ENCODE results near the gene ARHGAP26.

The ARHGAP26 gene

GRCh38 chr5:142873831-142874230 lies 103.7 kb downstream of the ARHGAP26 start:
- H3K36me3 ChIP-seq (ENCODE audit: insufficient read depth, low read length): no peaks in the 10 kb centered on the region
- H3K27me3 ChIP-seq (ENCODE audit: control insufficient read depth, insufficient read depth, low read length): no peaks in the 10 kb centered on the region
- no peaks in the 10 kb centered on the region for H3K9me3 ChIP-seq (replicated peaks; ENCODE audit: low read length)
- no peak overlapping the region for H3K4me2 ChIP-seq (ENCODE audit: low read length)
- H3K9ac ChIP-seq (ENCODE audit: low read depth, low read length): no peak overlapping the region
- H3K4me3 ChIP-seq (ENCODE audit: low read length): no peak overlapping the region
- peaks cover 33% of the 10 kb centered on the region for H3K4me1 ChIP-seq (ENCODE audit: control insufficient read depth, insufficient read depth, low read length)

GRCh38 chr5:142874540-142874939 lies 104.4 kb downstream of the ARHGAP26 start:
- Histone ChIP-seq H3K27me3 (ENCODE audit: control insufficient read depth, insufficient read depth, low read length) (no peaks in the 10 kb centered on the region), H3K36me3 (ENCODE audit: insufficient read depth, low read length) (no peaks in the 10 kb centered on the region), H3K9me3 (replicated peaks; ENCODE audit: low read length) (no peaks in the 10 kb centered on the region), H3K4me2 (ENCODE audit: low read length) (no peak overlapping the region), H3K4me3 (ENCODE audit: low read length) (no peak overlapping the region), H3K9ac (ENCODE audit: low read depth, low read length) (no peak overlapping the region), H3K4me1 (ENCODE audit: control insufficient read depth, insufficient read depth, low read length) (peaks cover 33% of the 10 kb centered on the region)

- H3K9ac ChIP-seq (ENCODE audit: low read depth, low read length): no peak overlapping the region
- no peak overlapping the region for H3K4me3 ChIP-seq (ENCODE audit: low read length)
- H3K36me3 ChIP-seq (ENCODE audit: insufficient read depth, low read length): no peaks in the 10 kb centered on the region
- H3K4me1 ChIP-seq (ENCODE audit: control insufficient read depth, insufficient read depth, low read length): peaks cover 25% of the 10 kb centered on the region
- H3K27me3 ChIP-seq (ENCODE audit: control insufficient read depth, insufficient read depth, low read length): no peaks in the 10 kb centered on the region
- no peak overlapping the region for H3K4me2 ChIP-seq (ENCODE audit: low read length)
- H3K9me3 ChIP-seq (replicated peaks; ENCODE audit: low read length): no peaks in the 10 kb centered on the region
Observed at GRCh38 chr5:142875936-142876335, 105.8 kb downstream of the ARHGAP26 start.

- Histone ChIP-seq H3K9me3 (replicated peaks; ENCODE audit: low read length) (no peaks in the 10 kb centered on the region), H3K4me3 (ENCODE audit: low read length) (no peak overlapping the region), H3K4me1 (ENCODE audit: control insufficient read depth, insufficient read depth, low read length) (peaks cover 21% of the 10 kb centered on the region), H3K27me3 (ENCODE audit: control insufficient read depth, insufficient read depth, low read length) (no peaks in the 10 kb centered on the region), H3K4me2 (ENCODE audit: low read length) (no peak overlapping the region), H3K36me3 (ENCODE audit: insufficient read depth, low read length) (no peaks in the 10 kb centered on the region), H3K9ac (ENCODE audit: low read depth, low read length) (no peak overlapping the region)
Observed at GRCh38 chr5:142876817-142877216, 106.6 kb downstream of the ARHGAP26 start.

- Histone ChIP-seq H3K4me2 (ENCODE audit: low read length) (no peak overlapping the region), H3K4me1 (ENCODE audit: control insufficient read depth, insufficient read depth, low read length) (peaks cover 17% of the 10 kb centered on the region), H3K4me3 (ENCODE audit: low read length) (no peak overlapping the region), H3K36me3 (ENCODE audit: insufficient read depth, low read length) (no peaks in the 10 kb centered on the region), H3K9me3 (replicated peaks; ENCODE audit: low read length) (no peaks in the 10 kb centered on the region), H3K27me3 (ENCODE audit: control insufficient read depth, insufficient read depth, low read length) (no peaks in the 10 kb centered on the region), H3K9ac (ENCODE audit: low read depth, low read length) (no peak overlapping the region)
Observed at GRCh38 chr5:142878111-142878510, 107.9 kb downstream of the ARHGAP26 start.

GRCh38 chr5:142878638-142879037 lies 108.5 kb downstream of the ARHGAP26 start:
- no peak overlapping the region for H3K4me3 ChIP-seq (ENCODE audit: low read length)
- H3K9ac ChIP-seq (ENCODE audit: low read depth, low read length): no peak overlapping the region
- H3K4me1 ChIP-seq (ENCODE audit: control insufficient read depth, insufficient read depth, low read length): peaks cover 19% of the 10 kb centered on the region
- no peaks in the 10 kb centered on the region for H3K36me3 ChIP-seq (ENCODE audit: insufficient read depth, low read length)
- no peak overlapping the region for H3K4me2 ChIP-seq (ENCODE audit: low read length)
- H3K27me3 ChIP-seq (ENCODE audit: control insufficient read depth, insufficient read depth, low read length): no peaks in the 10 kb centered on the region
- no peaks in the 10 kb centered on the region for H3K9me3 ChIP-seq (replicated peaks; ENCODE audit: low read length)

GRCh38 chr5:142881076-142881783 lies 111.1 kb downstream of the ARHGAP26 start:
- H3K4me2 ChIP-seq (ENCODE audit: low read length): no peak overlapping the region
- H3K36me3 ChIP-seq (ENCODE audit: insufficient read depth, low read length): no peaks in the 10 kb centered on the region
- peaks cover 14% of the 10 kb centered on the region for H3K4me1 ChIP-seq (ENCODE audit: control insufficient read depth, insufficient read depth, low read length)
- no peaks in the 10 kb centered on the region for H3K9me3 ChIP-seq (replicated peaks; ENCODE audit: low read length)
- no peak overlapping the region for H3K9ac ChIP-seq (ENCODE audit: low read depth, low read length)
- no peaks in the 10 kb centered on the region for H3K27me3 ChIP-seq (ENCODE audit: control insufficient read depth, insufficient read depth, low read length)
- no peak overlapping the region for H3K4me3 ChIP-seq (ENCODE audit: low read length)

- H3K9ac ChIP-seq (ENCODE audit: low read depth, low read length): no peak overlapping the region
- H3K9me3 ChIP-seq (replicated peaks; ENCODE audit: low read length): no peaks in the 10 kb centered on the region
- peaks cover 18% of the 10 kb centered on the region for H3K4me1 ChIP-seq (ENCODE audit: control insufficient read depth, insufficient read depth, low read length)
- no peak overlapping the region for H3K4me2 ChIP-seq (ENCODE audit: low read length)
- no peaks in the 10 kb centered on the region for H3K36me3 ChIP-seq (ENCODE audit: insufficient read depth, low read length)
- H3K4me3 ChIP-seq (ENCODE audit: low read length): no peak overlapping the region
- H3K27me3 ChIP-seq (ENCODE audit: control insufficient read depth, insufficient read depth, low read length): no peaks in the 10 kb centered on the region
Observed at GRCh38 chr5:142881784-142882126, 111.6 kb downstream of the ARHGAP26 start.

GRCh38 chr5:142883025-142883424 lies 112.8 kb downstream of the ARHGAP26 start:
- Histone ChIP-seq H3K36me3 (ENCODE audit: insufficient read depth, low read length) (no peaks in the 10 kb centered on the region), H3K27me3 (ENCODE audit: control insufficient read depth, insufficient read depth, low read length) (no peaks in the 10 kb centered on the region), H3K9ac (ENCODE audit: low read depth, low read length) (no peak overlapping the region), H3K4me1 (ENCODE audit: control insufficient read depth, insufficient read depth, low read length) (peaks cover 18% of the 10 kb centered on the region), H3K9me3 (replicated peaks; ENCODE audit: low read length) (no peaks in the 10 kb centered on the region), H3K4me2 (ENCODE audit: low read length) (no peak overlapping the region), H3K4me3 (ENCODE audit: low read length) (no peak overlapping the region)

- H3K9ac ChIP-seq (ENCODE audit: low read depth, low read length): no peak overlapping the region
- H3K4me2 ChIP-seq (ENCODE audit: low read length): no peak overlapping the region
- no peaks in the 10 kb centered on the region for H3K27me3 ChIP-seq (ENCODE audit: control insufficient read depth, insufficient read depth, low read length)
- peaks cover 18% of the 10 kb centered on the region for H3K4me1 ChIP-seq (ENCODE audit: control insufficient read depth, insufficient read depth, low read length)
- no peaks in the 10 kb centered on the region for H3K9me3 ChIP-seq (replicated peaks; ENCODE audit: low read length)
- H3K4me3 ChIP-seq (ENCODE audit: low read length): no peak overlapping the region
- no peaks in the 10 kb centered on the region for H3K36me3 ChIP-seq (ENCODE audit: insufficient read depth, low read length)
Observed at GRCh38 chr5:142883438-142883837, 113.3 kb downstream of the ARHGAP26 start.

- Histone ChIP-seq H3K27me3 (ENCODE audit: control insufficient read depth, insufficient read depth, low read length) (no peaks in the 10 kb centered on the region), H3K9me3 (replicated peaks; ENCODE audit: low read length) (no peaks in the 10 kb centered on the region), H3K4me3 (ENCODE audit: low read length) (no peak overlapping the region), H3K4me1 (ENCODE audit: control insufficient read depth, insufficient read depth, low read length) (peaks cover 18% of the 10 kb centered on the region), H3K4me2 (ENCODE audit: low read length) (no peak overlapping the region), H3K9ac (ENCODE audit: low read depth, low read length) (no peak overlapping the region), H3K36me3 (ENCODE audit: insufficient read depth, low read length) (no peaks in the 10 kb centered on the region)
Observed at GRCh38 chr5:142884029-142884428, 113.9 kb downstream of the ARHGAP26 start.

GRCh38 chr5:142886211-142886610 lies 116.0 kb downstream of the ARHGAP26 start:
- Histone ChIP-seq H3K4me2 (ENCODE audit: low read length) (no peak overlapping the region), H3K27me3 (ENCODE audit: control insufficient read depth, insufficient read depth, low read length) (no peaks in the 10 kb centered on the region), H3K4me1 (ENCODE audit: control insufficient read depth, insufficient read depth, low read length) (peaks cover 18% of the 10 kb centered on the region), H3K4me3 (ENCODE audit: low read length) (no peak overlapping the region), H3K9ac (ENCODE audit: low read depth, low read length) (no peak overlapping the region), H3K36me3 (ENCODE audit: insufficient read depth, low read length) (no peaks in the 10 kb centered on the region), H3K9me3 (replicated peaks; ENCODE audit: low read length) (no peaks in the 10 kb centered on the region)
